Measurements from ENCODE around the gene SYP. TPM values are rescaled to one million over a fixed set of nuclear protein-coding genes. Genes with fewer than 3 reads are reported as not detected.

Gene SYP
- total RNA-seq, 1 donor from 2014 or later = 3.8 TPM

GRCh38 chrX:49167740-49168108, 32.3 kb downstream of the SYP start:
- Mint-ChIP-seq H3K27ac (peak overlapping the region; percentile 95), H3K4me3 (ENCODE audit: low read depth) (peak overlapping the region; percentile 83), H3K9me3 (no peaks in the 10 kb centered on the region), H3K36me3 (ENCODE audit: low read depth) (peaks cover 2% of the 10 kb centered on the region), H3K27me3 (ENCODE audit: low read depth) (no peaks in the 10 kb centered on the region), H3K4me1 (ENCODE audit: low read depth) (peaks cover 26% of the 10 kb centered on the region)
- DNase-seq (ENCODE audit: low spot score) = no peak
- intact Hi-C loops (cut with micrococcal nuclease) = loop anchor here (10.0 kb wide), 2 partner anchors 63 to 363 kb away; partner anchors contain the start of gene HDAC6

- intact Hi-C loops (cut with micrococcal nuclease) = loop anchor here (10.0 kb wide), 2 partner anchors 62 to 362 kb away; partner anchors contain the start of gene HDAC6
- no peaks in the 10 kb centered on the region for H3K27me3 Mint-ChIP-seq (ENCODE audit: low read depth)
- no peaks in the 10 kb centered on the region for H3K9me3 Mint-ChIP-seq
- H3K27ac Mint-ChIP-seq = peak overlapping the region; percentile 95
- H3K4me1 Mint-ChIP-seq (ENCODE audit: low read depth) = peaks cover 24% of the 10 kb centered on the region
- H3K36me3 Mint-ChIP-seq (ENCODE audit: low read depth) = no peaks in the 10 kb centered on the region
- DNase-seq (ENCODE audit: low spot score) = peak; percentile 49
- H3K4me3 Mint-ChIP-seq (ENCODE audit: low read depth) = peak overlapping the region; percentile 83
Measured at GRCh38 chrX:49166914-49167739, 32.9 kb downstream of the SYP start.

- Mint-ChIP-seq H3K9me3 (no peaks in the 10 kb centered on the region), H3K36me3 (ENCODE audit: low read depth) (no peaks in the 10 kb centered on the region), H3K4me1 (ENCODE audit: low read depth) (peaks cover 24% of the 10 kb centered on the region), H3K27ac (peak overlapping the region; percentile 95), H3K27me3 (ENCODE audit: low read depth) (no peaks in the 10 kb centered on the region), H3K4me3 (ENCODE audit: low read depth) (peak overlapping the region; percentile 83)
- DNase-seq (ENCODE audit: low spot score) = peak; percentile 65
- intact Hi-C loops (cut with micrococcal nuclease) = loop anchor here (10.0 kb wide), 2 partner anchors 61 to 361 kb away; partner anchors contain the start of gene HDAC6
Measured at GRCh38 chrX:49165901-49166881, 33.8 kb downstream of the SYP start.

GRCh38 chrX:49164589-49165360, 35.2 kb downstream of the SYP start:
- H3K27me3 Mint-ChIP-seq (ENCODE audit: low read depth) = no peaks in the 10 kb centered on the region
- H3K4me1 Mint-ChIP-seq (ENCODE audit: low read depth) = peaks cover 24% of the 10 kb centered on the region
- intact Hi-C loops (cut with micrococcal nuclease) = loop anchor here (10.0 kb wide), 2 partner anchors 60 to 360 kb away; partner anchors contain the start of gene HDAC6
- no peak for DNase-seq (ENCODE audit: low spot score)
- H3K4me3 Mint-ChIP-seq (ENCODE audit: low read depth) = peak overlapping the region; percentile 76
- H3K27ac Mint-ChIP-seq = no peak overlapping the region
- no peaks in the 10 kb centered on the region for H3K36me3 Mint-ChIP-seq (ENCODE audit: low read depth)
- no peaks in the 10 kb centered on the region for H3K9me3 Mint-ChIP-seq

GRCh38 chrX:49163555-49164419, 36.2 kb downstream of the SYP start:
- DNase-seq (ENCODE audit: low spot score) = peak; percentile 80
- peak overlapping the region; percentile 91 for H3K27ac Mint-ChIP-seq
- no peaks in the 10 kb centered on the region for H3K27me3 Mint-ChIP-seq (ENCODE audit: low read depth)
- no peaks in the 10 kb centered on the region for H3K36me3 Mint-ChIP-seq (ENCODE audit: low read depth)
- peaks cover 24% of the 10 kb centered on the region for H3K4me1 Mint-ChIP-seq (ENCODE audit: low read depth)
- H3K4me3 Mint-ChIP-seq (ENCODE audit: low read depth) = peak overlapping the region; percentile 76
- intact Hi-C loops (cut with micrococcal nuclease) = loop anchor here (10.0 kb wide), 2 partner anchors 59 to 359 kb away; partner anchors contain the start of gene HDAC6
- no peaks in the 10 kb centered on the region for H3K9me3 Mint-ChIP-seq

- Mint-ChIP-seq H3K27ac (peak within 1 kb of the TSS; percentile 33), H3K4me3 (ENCODE audit: low read depth) (peak within 1 kb of the TSS; percentile 61), H3K27me3 (ENCODE audit: low read depth) (no peaks in the 10 kb centered on the region), H3K36me3 (ENCODE audit: low read depth) (no peaks in the 10 kb centered on the region), H3K4me1 (ENCODE audit: low read depth) (peaks cover 20% of the 10 kb centered on the region), H3K9me3 (no peaks in the 10 kb centered on the region)
- no peak for DNase-seq (ENCODE audit: low spot score)
- intact Hi-C loops (cut with micrococcal nuclease) = loop anchor here (10.0 kb wide), 2 partner anchors 58 to 358 kb away; partner anchors contain the start of gene HDAC6
Measured at GRCh38 chrX:49162620-49163019, 37.4 kb downstream of the SYP start, which contains the start of gene MAGIX. Gene MAGIX (plus strand): TSS chrX:49162758. CDS start chrX:49162890, 132 bp downstream.

GRCh38 chrX:49161632-49162031, 38.4 kb downstream of the SYP start:
- H3K27ac Mint-ChIP-seq = no peak overlapping the region
- intact Hi-C loops (cut with micrococcal nuclease) = loop anchor here (10.0 kb wide), 2 partner anchors 57 to 357 kb away; partner anchors contain the start of gene HDAC6
- H3K4me3 Mint-ChIP-seq (ENCODE audit: low read depth) = no peak overlapping the region
- peaks cover 13% of the 10 kb centered on the region for H3K4me1 Mint-ChIP-seq (ENCODE audit: low read depth)
- H3K9me3 Mint-ChIP-seq = no peaks in the 10 kb centered on the region
- no peak for DNase-seq (ENCODE audit: low spot score)
- no peaks in the 10 kb centered on the region for H3K27me3 Mint-ChIP-seq (ENCODE audit: low read depth)
- no peaks in the 10 kb centered on the region for H3K36me3 Mint-ChIP-seq (ENCODE audit: low read depth)

- Mint-ChIP-seq H3K4me1 (ENCODE audit: low read depth) (peaks cover 10% of the 10 kb centered on the region), H3K9me3 (no peaks in the 10 kb centered on the region), H3K4me3 (ENCODE audit: low read depth) (no peak overlapping the region), H3K27ac (no peak overlapping the region), H3K27me3 (ENCODE audit: low read depth) (no peaks in the 10 kb centered on the region), H3K36me3 (ENCODE audit: low read depth) (no peaks in the 10 kb centered on the region)
- DNase-seq (ENCODE audit: low spot score) = no peak
- intact Hi-C loops (cut with micrococcal nuclease) = loop anchor here (10.0 kb wide), 2 partner anchors 56 to 356 kb away; partner anchors contain the start of gene HDAC6
Measured at GRCh38 chrX:49160908-49161307, 39.1 kb downstream of the SYP start.

GRCh38 chrX:49157194-49157593, 42.8 kb downstream of the SYP start:
- no peak for DNase-seq (ENCODE audit: low spot score)
- intact Hi-C loops (cut with micrococcal nuclease) = loop anchor here (5.0 kb wide), 1 partner anchor 35 kb away; no protein-coding TSS in a partner anchor

GRCh38 chrX:49155900-49156837, 43.8 kb downstream of the SYP start:
- Mint-ChIP-seq H3K36me3 (ENCODE audit: low read depth) (no peaks in the 10 kb centered on the region), H3K27ac (peak overlapping the region; percentile 92), H3K9me3 (no peaks in the 10 kb centered on the region), H3K27me3 (ENCODE audit: low read depth) (no peaks in the 10 kb centered on the region), H3K4me1 (ENCODE audit: low read depth) (peaks cover 11% of the 10 kb centered on the region), H3K4me3 (ENCODE audit: low read depth) (peak overlapping the region; percentile 83)
- peak; percentile 82 for DNase-seq (ENCODE audit: low spot score)
- intact Hi-C loops (cut with micrococcal nuclease) = loop anchor here (1.0 to 5.0 kb wide), 3 partner anchors 33 to 113 kb away; partner anchors contain the start of genes GPKOW and TFE3

More at GRCh38 chrX:49157194-49157593, 42.8 kb downstream of the SYP start:
- H3K4me3 Mint-ChIP-seq (ENCODE audit: low read depth) = peak overlapping the region; percentile 17
- no peaks in the 10 kb centered on the region for H3K9me3 Mint-ChIP-seq
- H3K4me1 Mint-ChIP-seq (ENCODE audit: low read depth) = peaks cover 11% of the 10 kb centered on the region
- no peaks in the 10 kb centered on the region for H3K36me3 Mint-ChIP-seq (ENCODE audit: low read depth)
- H3K27ac Mint-ChIP-seq = no peak overlapping the region
- no peaks in the 10 kb centered on the region for H3K27me3 Mint-ChIP-seq (ENCODE audit: low read depth)
